Stomach (tissue), 4 donors: ENCODE data around the gene NKIRAS1.

Experiments used
- EP300 ChIP-seq: sonication (generic); formaldehyde crosslinking; IDR thresholded peaks from one replicate; pipeline ENCODE4 v1.6.1; 2017; ENCODE audit warnings: antibody characterized with exemption
- POLR2A ChIP-seq, 4 donors: fragments of 450-650 bp; IDR thresholded peaks; one replicate each; pipeline ENCODE4 v1.6.1; 2016; ENCODE audit warnings: antibody characterized with exemption in 4 of 4, control low read depth in 2 of 4, mild to moderate bottlenecking in 1 of 4, moderate library complexity in 1 of 4
- TF ChIP-seq, protein P1 (sequence below), 7 experiments: fragments of 450-650 bp in 4 of 7; fragments of 200-600 bp in 3 of 7; sonication (generic) in 3 of 7; IDR thresholded peaks; one replicate each; pipeline ENCODE4 v1.5.1; 2016 to 2019; ENCODE audit warnings: antibody characterized with exemption in 7 of 7, control low read depth in 2 of 7, mild to moderate bottlenecking in 1 of 7

GRCh38 chr3:23913182-23913581 is 3.6 kb downstream of the NKIRAS1 start:
- TF ChIP-seq, protein P1, sequence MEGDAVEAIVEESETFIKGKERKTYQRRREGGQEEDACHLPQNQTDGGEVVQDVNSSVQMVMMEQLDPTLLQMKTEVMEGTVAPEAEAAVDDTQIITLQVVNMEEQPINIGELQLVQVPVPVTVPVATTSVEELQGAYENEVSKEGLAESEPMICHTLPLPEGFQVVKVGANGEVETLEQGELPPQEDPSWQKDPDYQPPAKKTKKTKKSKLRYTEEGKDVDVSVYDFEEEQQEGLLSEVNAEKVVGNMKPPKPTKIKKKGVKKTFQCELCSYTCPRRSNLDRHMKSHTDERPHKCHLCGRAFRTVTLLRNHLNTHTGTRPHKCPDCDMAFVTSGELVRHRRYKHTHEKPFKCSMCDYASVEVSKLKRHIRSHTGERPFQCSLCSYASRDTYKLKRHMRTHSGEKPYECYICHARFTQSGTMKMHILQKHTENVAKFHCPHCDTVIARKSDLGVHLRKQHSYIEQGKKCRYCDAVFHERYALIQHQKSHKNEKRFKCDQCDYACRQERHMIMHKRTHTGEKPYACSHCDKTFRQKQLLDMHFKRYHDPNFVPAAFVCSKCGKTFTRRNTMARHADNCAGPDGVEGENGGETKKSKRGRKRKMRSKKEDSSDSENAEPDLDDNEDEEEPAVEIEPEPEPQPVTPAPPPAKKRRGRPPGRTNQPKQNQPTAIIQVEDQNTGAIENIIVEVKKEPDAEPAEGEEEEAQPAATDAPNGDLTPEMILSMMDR (IDR thresholded peaks at IDR 0.05), result no peak
- no peak for TF ChIP-seq EP300
- no peak for TF ChIP-seq POLR2A (IDR thresholded peaks at IDR 0.05)
